OCI-LY1 (cell line): Measurements from ENCODE around the gene FRMD6.

ENCODE experiments used
- EZH2 ChIP-seq: fragments of 200-600 bp; sonication (generic), shearing (Covaris generic); IDR thresholded peaks from 2 replicates; pipeline ENCODE4 v1.8.0; 2017; ENCODE audit warnings: borderline replicate concordance, mixed run types, mild to moderate bottlenecking, antibody characterized with exemption, low read length, moderate library complexity, mixed read lengths
- TF ChIP-seq, protein P1 (sequence below): fragments of 200-600 bp; sonication (generic), shearing (Covaris generic); IDR thresholded peaks from 2 replicates; pipeline ENCODE4 v1.5.1; 2017; ENCODE audit warnings: mild to moderate bottlenecking, antibody characterized with exemption, low read length, moderate library complexity, mixed read lengths

DNA sequence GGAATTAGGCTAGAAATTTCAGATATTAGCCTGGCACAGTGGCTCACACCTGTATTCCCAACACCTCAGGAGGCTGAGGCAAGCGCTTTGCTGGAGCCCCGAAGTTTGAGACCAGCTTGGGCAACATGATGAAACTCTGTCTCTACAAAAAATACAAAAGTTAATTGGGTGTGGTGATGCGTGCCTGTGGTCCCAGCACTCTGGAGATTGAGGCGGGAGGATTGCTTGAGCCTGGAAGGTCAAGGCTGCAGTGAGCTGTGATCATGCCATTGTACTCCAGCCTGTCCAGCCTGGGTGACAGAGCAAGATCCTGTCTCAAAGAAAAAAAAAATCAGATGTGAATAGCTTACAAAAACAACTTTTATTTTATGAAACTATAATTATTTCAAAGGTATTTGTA is 15.1 kb downstream of the FRMD6 start:
- TF ChIP-seq, protein P1, sequence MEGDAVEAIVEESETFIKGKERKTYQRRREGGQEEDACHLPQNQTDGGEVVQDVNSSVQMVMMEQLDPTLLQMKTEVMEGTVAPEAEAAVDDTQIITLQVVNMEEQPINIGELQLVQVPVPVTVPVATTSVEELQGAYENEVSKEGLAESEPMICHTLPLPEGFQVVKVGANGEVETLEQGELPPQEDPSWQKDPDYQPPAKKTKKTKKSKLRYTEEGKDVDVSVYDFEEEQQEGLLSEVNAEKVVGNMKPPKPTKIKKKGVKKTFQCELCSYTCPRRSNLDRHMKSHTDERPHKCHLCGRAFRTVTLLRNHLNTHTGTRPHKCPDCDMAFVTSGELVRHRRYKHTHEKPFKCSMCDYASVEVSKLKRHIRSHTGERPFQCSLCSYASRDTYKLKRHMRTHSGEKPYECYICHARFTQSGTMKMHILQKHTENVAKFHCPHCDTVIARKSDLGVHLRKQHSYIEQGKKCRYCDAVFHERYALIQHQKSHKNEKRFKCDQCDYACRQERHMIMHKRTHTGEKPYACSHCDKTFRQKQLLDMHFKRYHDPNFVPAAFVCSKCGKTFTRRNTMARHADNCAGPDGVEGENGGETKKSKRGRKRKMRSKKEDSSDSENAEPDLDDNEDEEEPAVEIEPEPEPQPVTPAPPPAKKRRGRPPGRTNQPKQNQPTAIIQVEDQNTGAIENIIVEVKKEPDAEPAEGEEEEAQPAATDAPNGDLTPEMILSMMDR, result no peak
- TF ChIP-seq EZH2, result no peak
